GM19463 (cell line): ENCODE results near the gene HNRNPUL2.
"Not testable (repeated sequence)": the region's sequence is repeated elsewhere in the genome, so short reads cannot be mapped to it uniquely, and the experiment has no call there.

Experiments
- ATAC-seq: cut with Tn5 transposase; IDR thresholded peaks from one replicate; pipeline ENCODE4 v1.9.1; 2021; ENCODE audit warnings: mild to moderate bottlenecking, moderate library complexity; ENCODE audit not compliant: unreplicated experiment

The HNRNPUL2 gene

DNA sequence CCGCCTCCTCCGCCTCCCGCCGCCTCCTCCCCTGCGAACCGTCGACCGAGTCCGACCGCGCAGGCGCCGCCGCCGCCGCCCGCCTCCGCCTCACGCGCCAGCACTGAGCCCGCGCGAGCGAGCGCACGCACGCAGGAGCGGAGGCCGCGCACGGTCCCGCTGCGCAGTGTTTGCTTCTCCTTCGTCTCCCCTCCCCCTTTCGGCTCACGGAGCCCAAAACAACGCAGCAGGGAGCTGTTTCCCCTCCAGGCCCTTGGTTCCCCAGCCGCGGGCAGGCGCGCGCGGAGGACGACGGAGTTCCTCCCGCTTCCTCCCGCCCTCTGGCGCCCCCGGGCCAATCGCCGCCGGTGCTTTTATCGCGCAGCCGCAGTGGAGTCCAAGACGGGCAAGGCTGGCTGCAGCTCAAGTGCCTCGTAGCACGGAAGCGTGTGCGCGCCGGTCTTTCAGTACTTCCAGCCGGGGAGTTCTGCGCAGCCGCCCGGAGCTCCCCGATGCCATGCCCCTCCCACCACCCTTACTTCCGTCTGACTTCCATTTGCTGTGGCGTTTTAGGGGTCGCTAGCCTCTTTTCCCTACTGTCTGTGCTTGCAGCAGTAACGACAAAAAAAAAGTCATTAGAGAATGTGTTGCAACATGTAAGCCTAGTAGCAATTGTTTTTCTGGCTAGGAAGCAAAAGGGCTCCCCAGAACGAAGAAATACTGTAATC, at the start of gene HNRNPUL2:
Gene HNRNPUL2, minus strand, starts transcription at position 293 of the 707 bp plus-strand sequence. CDS start 301 bp downstream, outside the sequence.
- peak; percentile 73 for ATAC-seq

DNA sequence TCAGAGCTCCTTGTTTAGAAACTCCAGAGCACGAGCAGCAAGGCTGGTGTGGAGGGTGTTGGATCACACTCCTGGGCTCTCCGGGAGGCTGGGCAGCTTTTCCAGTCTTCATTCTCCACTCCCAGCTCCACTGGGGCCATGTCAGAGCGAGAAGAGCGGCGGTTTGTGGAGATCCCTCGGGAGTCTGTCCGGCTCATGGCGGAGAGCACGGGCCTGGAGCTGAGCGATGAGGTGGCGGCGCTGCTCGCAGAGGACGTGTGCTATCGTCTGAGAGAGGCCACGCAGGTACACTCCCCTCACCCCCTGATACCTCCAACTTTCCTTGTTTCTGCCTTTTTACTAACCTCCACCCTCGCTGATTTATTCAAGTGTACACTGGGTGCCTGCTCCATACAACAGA, 48.4 kb upstream of the HNRNPUL2 start:
- no peak for ATAC-seq

- no peak for ATAC-seq
These were observed 47.1 kb upstream of the HNRNPUL2 start for GRCh38 chr11:62774407-62774806.

- peak; percentile 89 for ATAC-seq
These were observed 44.1 kb upstream of the HNRNPUL2 start, which contains the start of gene TAF6L for GRCh38 chr11:62771144-62772021. TAF6L (plus strand) TSS chr11:62771396; CDS start chr11:62775784, 4,388 bp downstream.

GRCh38 chr11:62770778-62771143, 43.5 kb upstream of the HNRNPUL2 start:
- ATAC-seq: no peak

DNA sequence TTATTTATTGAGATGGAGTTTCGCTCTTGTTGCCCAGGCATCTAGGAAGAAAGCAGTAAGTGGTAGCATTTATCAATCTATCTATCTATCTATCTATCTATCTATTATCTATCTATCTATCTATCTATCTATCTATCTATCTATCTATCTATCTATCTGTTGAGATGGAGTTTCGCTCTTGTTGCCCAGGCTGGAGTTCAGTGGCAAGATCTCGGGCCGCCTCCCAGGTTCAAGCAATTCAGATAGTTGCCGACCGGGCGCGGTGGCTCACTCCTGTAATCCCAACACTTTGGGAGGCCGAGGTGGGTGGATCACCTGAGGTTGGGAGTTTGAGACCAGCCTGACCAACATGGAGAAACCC, 33.6 kb upstream of the HNRNPUL2 start:
- not testable (repeated sequence) for ATAC-seq

GRCh38 chr11:62757846-62758788, 30.9 kb upstream of the HNRNPUL2 start:
- ATAC-seq: no peak

- no peak for ATAC-seq
These were observed 27.9 kb upstream of the HNRNPUL2 start for GRCh38 chr11:62755086-62755615.

- ATAC-seq: peak; percentile 96
These were observed 26.7 kb upstream of the HNRNPUL2 start, which contains the start of gene ZBTB3 for GRCh38 chr11:62753736-62754603. ZBTB3 (minus strand) TSS chr11:62754160; CDS start chr11:62753664, 496 bp downstream.

DNA sequence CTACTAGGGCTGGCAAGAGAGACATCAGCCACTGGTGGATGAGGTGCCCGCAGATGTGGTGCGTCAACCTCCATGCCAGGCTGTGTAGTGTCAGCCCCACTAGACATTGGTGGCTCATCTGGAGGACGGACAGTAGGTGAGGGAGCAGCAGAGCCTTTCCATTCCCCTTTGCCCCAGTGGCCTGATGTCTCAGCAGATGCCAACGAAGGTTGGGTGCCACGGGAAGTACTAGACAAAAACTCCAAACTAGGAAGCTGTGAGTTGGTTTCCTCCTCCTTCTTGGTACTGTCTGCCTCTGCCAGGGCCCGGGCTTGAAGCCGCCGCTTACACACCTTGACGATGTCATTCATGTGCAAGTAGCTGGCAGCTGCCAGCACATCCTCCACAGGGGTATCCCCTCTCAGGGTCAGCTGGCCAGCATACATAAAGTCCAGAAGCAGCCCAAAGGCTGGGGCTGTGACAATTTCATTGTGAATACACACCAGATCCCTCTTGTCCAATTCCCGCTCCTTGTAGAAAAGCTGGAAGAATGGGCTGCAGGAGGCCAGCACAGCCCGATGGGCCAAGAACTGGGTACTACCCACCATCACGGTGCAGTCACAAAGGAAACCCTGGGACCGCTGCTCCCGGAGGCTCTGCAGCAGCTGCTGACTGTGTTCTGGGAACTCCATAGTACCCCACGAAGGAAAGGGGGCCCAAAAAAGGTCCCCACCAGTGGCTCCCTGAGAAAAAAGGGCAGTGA, 25.9 kb upstream of the HNRNPUL2 start:
- no peak for ATAC-seq

DNA sequence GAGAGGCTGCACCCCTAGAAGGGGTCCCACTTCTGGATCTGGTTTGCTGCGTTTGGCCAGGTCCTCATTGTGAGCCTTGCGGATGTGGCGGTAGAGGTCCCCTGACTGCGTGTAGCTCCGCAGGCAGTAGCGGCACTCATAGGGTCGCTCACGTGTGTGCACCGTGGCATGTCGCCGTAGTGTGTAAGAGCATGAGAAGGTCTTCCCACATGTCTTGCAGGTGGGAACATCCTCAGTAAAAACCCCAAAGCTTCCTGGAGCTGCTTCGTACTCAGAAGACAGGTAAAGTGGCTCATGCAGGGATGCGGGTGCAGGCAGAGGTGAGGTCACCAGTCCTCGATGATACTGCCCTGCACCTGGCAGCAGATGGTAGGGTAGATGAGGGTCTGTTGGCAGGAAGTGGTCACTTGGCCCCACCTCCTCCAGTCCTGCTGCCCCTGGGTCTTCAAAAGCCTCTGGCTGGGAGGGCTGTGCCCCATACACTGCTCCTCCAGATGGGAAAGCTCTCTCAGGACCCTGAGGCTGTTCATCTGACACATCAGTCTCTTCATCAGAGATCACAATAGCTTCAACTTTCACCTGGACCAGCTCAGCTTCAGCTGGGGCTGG, 25.0 kb upstream of the HNRNPUL2 start:
- no peak for ATAC-seq

- ATAC-seq: not testable (repeated sequence)
These were observed 22.7 kb upstream of the HNRNPUL2 start for GRCh38 chr11:62749931-62750330.

DNA sequence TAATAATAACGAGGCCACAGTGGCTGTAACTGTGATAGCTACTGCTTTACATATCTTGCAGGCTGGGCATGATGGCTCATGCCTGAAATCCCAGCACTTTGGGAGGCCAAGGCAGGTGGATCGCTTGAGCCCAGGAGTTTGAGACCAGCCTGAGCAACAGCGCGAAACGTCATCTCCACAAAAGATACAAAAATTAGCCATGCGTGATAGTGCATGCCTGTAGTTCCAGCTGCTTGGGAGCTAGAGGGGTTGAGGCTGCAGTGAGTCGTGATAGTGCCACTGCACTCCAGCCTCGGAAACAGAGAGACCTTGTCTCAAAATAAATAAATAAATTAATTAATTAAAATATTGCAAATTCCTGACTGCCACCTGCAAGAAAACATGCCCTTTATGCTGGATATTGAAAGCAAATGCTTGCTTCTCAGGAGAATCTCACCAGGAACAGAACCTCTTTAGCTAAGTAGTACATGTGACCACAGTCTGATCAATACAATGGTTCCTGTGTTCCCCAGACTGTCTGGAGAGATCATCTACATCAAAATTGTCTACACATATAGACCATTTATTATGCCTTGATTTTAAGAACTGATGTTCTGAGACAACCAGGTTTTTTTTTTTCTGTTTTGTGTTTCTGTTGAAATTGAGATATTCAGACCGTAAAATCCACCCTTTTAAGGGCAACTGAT, 20.4 kb upstream of the HNRNPUL2 start:
- ATAC-seq: no peak

DNA sequence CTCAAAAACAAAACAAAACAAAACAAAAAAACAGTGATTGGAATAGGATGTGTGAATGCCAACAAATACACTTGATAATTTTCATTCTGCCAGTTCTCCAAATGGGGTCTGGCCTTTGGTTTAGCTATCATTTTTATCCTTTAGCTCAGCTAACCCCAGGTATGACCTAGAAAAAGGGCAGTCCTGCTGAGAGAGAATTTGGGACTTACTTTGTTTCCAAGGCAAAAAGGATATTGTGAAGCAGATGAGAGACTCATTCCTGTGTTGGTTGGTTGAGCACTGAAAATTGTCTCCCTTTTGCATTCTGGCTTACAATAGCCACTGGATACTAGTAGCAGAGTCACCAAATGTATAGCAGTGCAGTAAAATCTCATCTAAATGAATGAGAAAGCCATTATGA, 9.9 kb upstream of the HNRNPUL2 start:
- no peak for ATAC-seq

- no peak for ATAC-seq
These were observed 5.6 kb upstream of the HNRNPUL2 start for GRCh38 chr11:62732830-62733229.

DNA sequence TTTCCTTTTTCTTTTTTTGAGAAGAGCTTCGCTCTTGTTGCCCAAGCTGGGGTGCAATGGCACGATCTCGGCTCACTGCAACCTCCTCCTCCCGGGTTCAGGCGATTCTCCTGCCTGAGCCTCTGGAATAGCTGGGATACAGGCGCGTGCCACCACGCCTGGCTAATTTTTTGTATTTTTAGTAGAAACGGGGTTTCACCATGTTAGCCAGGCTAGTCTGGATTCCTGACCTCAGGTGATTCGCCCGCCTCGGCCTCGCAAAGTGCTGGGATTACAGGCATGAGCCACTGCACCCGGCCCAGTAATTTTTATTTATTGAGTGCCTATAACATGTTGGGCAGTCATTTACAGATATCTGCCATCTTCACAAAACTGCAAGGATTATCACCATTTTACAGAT, 2.8 kb upstream of the HNRNPUL2 start:
- ATAC-seq: not testable (repeated sequence)

- no peak for ATAC-seq
These were observed 1.1 kb upstream of the HNRNPUL2 start, which contains the start of gene TTC9C for GRCh38 chr11:62728171-62728988. TTC9C (plus strand) TSS chr11:62728486; CDS start chr11:62728849, 363 bp downstream.
